Adrenal gland (tissue), 5 donors: ENCODE data around the gene LAG3.

Experiments used
- CTCF ChIP-seq, 6 experiments: fragments of 450-650 bp in 4 of 6; fragments of 200-600 bp in 2 of 6; sonication (generic) in 1 of 6; IDR thresholded peaks; 1 replicate in 5 of 6; 2 replicates in 1 of 6; pipeline versions ENCODE4 v1.5.1 to v1.8.0; 2016 to 2021; ENCODE audit warnings: antibody characterized with exemption in 6 of 6, mild to moderate bottlenecking in 2 of 6, moderate library complexity in 1 of 6
- POLR2A ChIP-seq, 2 donors: fragments of 450-650 bp; IDR thresholded peaks; one replicate each; pipeline ENCODE4 v1.6.1; 2017; ENCODE audit warnings: antibody characterized with exemption in 2 of 2, mild to moderate bottlenecking in 2 of 2, moderate library complexity in 1 of 2
- donor health status: DM: no; HTN: no; CAD: no.

- TF ChIP-seq CTCF (IDR thresholded peaks at IDR 0.05) (no peak), POLR2A (IDR thresholded peaks at IDR 0.05) (no peak)
These were observed 36.7 kb downstream of the LAG3 start for GRCh38 chr12:6809056-6809455.
